Endothelial cell of umbilical vein (primary cell): ENCODE data around the gene NMNAT3. TPM values are rescaled to one million over a fixed set of nuclear protein-coding genes. Genes with fewer than 3 reads are reported as not detected.

Experiments used
- BruUV-seq: library from RNA; stranded (reverse); fragments of 400-500 nt; replicated peaks from 2 replicates; lab custom pipeline; 2021; lab: Mats Ljungman, UMichigan
- CTCF ChIA-PET: fragments of 300-600, 350-600 bp; sonication (Branson Sonifier 250); formaldehyde crosslinking; loops from one replicate; lab custom pipeline; 2021; ENCODE audit warnings: antibody characterized with exemption, inconsistent platforms; lab: Charles Lee
- POLR2A ChIA-PET: fragments of 300-600, 350-600 bp; sonication (Branson Sonifier 250); formaldehyde crosslinking; loops from one replicate; lab custom pipeline; 2021; ENCODE audit warnings: antibody characterized with exemption, inconsistent platforms; lab: Charles Lee
- DNase-seq: peaks from one replicate; pipeline ENCODE4 v3.0.0-alpha.2; 2011; ENCODE audit warnings: low read depth, low spot score
- FAIRE-seq: peaks from 2 replicates; lab custom pipeline; 2011; peaks lifted over from hg19 to GRCh38; lab: Jason Lieb, UNC
- H2AFZ ChIP-seq: 2 replicates; pipeline ENCODE4 v1.6.0; 2012; ENCODE audit warnings: low read depth, low read length, control low read depth, inconsistent platforms
- H3K27ac ChIP-seq: 2 replicates; pipeline ENCODE4 v1.5.1; 2011; ENCODE audit warnings: low read depth, mild to moderate bottlenecking, control low read depth, low read length, moderate library complexity; ENCODE audit not compliant: insufficient read depth
- H3K27me3 ChIP-seq, 2 experiments: 2 replicates each; pipeline versions ENCODE4 v1.6.0 to v1.6.1; 2011; ENCODE audit warnings: low read length in 2 of 2, mixed read lengths in 1 of 2; ENCODE audit not compliant: control insufficient read depth in 2 of 2, insufficient read depth in 2 of 2
- H3K36me3 ChIP-seq, 2 experiments: 2 replicates in 1 of 2; 3 replicates in 1 of 2; pipeline ENCODE4 v1.5.1; 2011; ENCODE audit warnings: low read length in 2 of 2, mild to moderate bottlenecking in 1 of 2, moderate library complexity in 1 of 2; ENCODE audit not compliant: control insufficient read depth in 2 of 2, insufficient read depth in 2 of 2; ENCODE audit errors: extremely low read depth in 1 of 2
- H3K4me1 ChIP-seq: 3 replicates; pipeline ENCODE4 v1.5.1; 2011; ENCODE audit warnings: mild to moderate bottlenecking, low read length; ENCODE audit not compliant: control insufficient read depth, insufficient read depth; ENCODE audit errors: extremely low read depth
- H3K4me2 ChIP-seq: 2 replicates; pipeline ENCODE4 v1.6.1; 2011; ENCODE audit warnings: low read length, control low read depth, mixed read lengths; ENCODE audit not compliant: insufficient read depth
- H3K4me3 ChIP-seq, 3 experiments: fragments of 200-600 bp in 1 of 3; sonication (generic), shearing (Covaris generic) in 1 of 3; replicated peaks in 1 of 3; 2 replicates each; pipeline ENCODE4 v1.5.1; 2011 to 2016; ENCODE audit warnings: control low read depth in 3 of 3, low read length in 3 of 3, mild to moderate bottlenecking in 2 of 3, inconsistent platforms in 1 of 3, low read depth in 1 of 3, moderate library complexity in 1 of 3; ENCODE audit not compliant: insufficient read depth in 1 of 3
- H3K79me2 ChIP-seq: 2 replicates; pipeline ENCODE4 v1.6.0; 2012; ENCODE audit warnings: low read length, inconsistent platforms; ENCODE audit not compliant: control insufficient read depth, insufficient read depth
- H3K9ac ChIP-seq: replicated peaks from 2 replicates; pipeline ENCODE3; 2011; ENCODE audit warnings: low read length, control low read depth; ENCODE audit not compliant: insufficient read depth; ENCODE audit errors: extremely low read depth
- H3K9me1 ChIP-seq: replicated peaks from 3 replicates; pipeline ENCODE4 v1.6.0; 2011; ENCODE audit warnings: mild to moderate bottlenecking, low read length; ENCODE audit not compliant: control insufficient read depth, insufficient read depth; ENCODE audit errors: extremely low read depth
- H3K9me3 ChIP-seq: replicated peaks from 2 replicates; pipeline ENCODE4 v1.5.1; 2012; ENCODE audit warnings: low read length, inconsistent platforms; ENCODE audit not compliant: control insufficient read depth, insufficient read depth
- H4K20me1 ChIP-seq: replicated peaks from 2 replicates; pipeline ENCODE3; 2011; ENCODE audit warnings: mild to moderate bottlenecking, low read length; ENCODE audit not compliant: control insufficient read depth, insufficient read depth; ENCODE audit errors: extremely low read depth
- EZH2 ChIP-seq: IDR thresholded peaks from 2 replicates; pipeline ENCODE4 v1.6.1; 2012; ENCODE audit warnings: borderline replicate concordance, low read depth, mild to moderate bottlenecking, moderate library complexity, low read length, inconsistent platforms; ENCODE audit not compliant: severe bottlenecking
- FOS ChIP-seq: IDR thresholded peaks from 2 replicates; pipeline ENCODE4 v1.6.1; 2011; ENCODE audit warnings: mild to moderate bottlenecking, low read length, moderate library complexity, borderline replicate concordance; ENCODE audit not compliant: insufficient read depth
- GATA2 ChIP-seq: IDR thresholded peaks from 2 replicates; pipeline ENCODE4 v1.7.0; 2011; ENCODE audit warnings: low read depth, mild to moderate bottlenecking, moderate library complexity, mixed read lengths, low read length; ENCODE audit not compliant: insufficient read length, insufficient read depth
- JUN ChIP-seq: IDR thresholded peaks from 2 replicates; pipeline ENCODE4 v1.6.1; 2011; ENCODE audit warnings: borderline replicate concordance, low read depth; ENCODE audit not compliant: insufficient read length, insufficient read depth
- MYC ChIP-seq: IDR thresholded peaks from one replicate; pipeline ENCODE4 v1.6.1; 2011; ENCODE audit warnings: mild to moderate bottlenecking, low read depth, low read length
- POLR2A ChIP-seq: IDR thresholded peaks from 2 replicates; pipeline ENCODE4 v1.6.1; 2012; ENCODE audit warnings: low read depth, mild to moderate bottlenecking, control low read depth, low read length
- POLR2AphosphoS5 ChIP-seq: IDR thresholded peaks from 2 replicates; pipeline ENCODE4 v1.6.1; 2012; ENCODE audit warnings: low read depth, mild to moderate bottlenecking, control low read depth, low read length, moderate library complexity; ENCODE audit not compliant: insufficient read depth
- dilution Hi-C: fragments of 300-500 bp; cut with MboI; formaldehyde crosslinking; loops from one replicate; pipeline ENCODE4 v1.15.0; 2019; ENCODE audit warnings: low sequenced_read_pairs; ENCODE audit not compliant: extremely low pct_ligation_motif_present
- intact Hi-C: fragments of 100-400 bp; cut with micrococcal nuclease; formaldehyde crosslinking; loops from one replicate; pipeline ENCODE4 v1.10.0; 2022
- polyA plus RNA-seq, 4 experiments: library from polyadenylated mRNA; depleted of rRNA in 3 of 4; stranded (reverse) in 3 of 4; unstranded in 1 of 4; fragments of >200 nt; gene quantifications; 2 replicates each; pipeline versions ENCODE4 v1.2.1 to v1.2.3, GENCODE V29; 2011 to 2012; ENCODE audit warnings: missing spikeins in 1 of 4
- total RNA-seq: library from RNA; stranded (reverse); gene quantifications from 2 replicates; pipeline ENCODE4 v1.2.3, GENCODE V29; 2021
- TF ChIP-seq, protein P1 (sequence below): IDR thresholded peaks from 2 replicates; pipeline ENCODE4 v1.6.1; 2011; ENCODE audit not compliant: insufficient read depth, insufficient read length
- TF ChIP-seq, protein P2 (sequence below), 2 donors: IDR thresholded peaks; 1 replicate in 1 of 2; 2 replicates in 1 of 2; pipeline ENCODE4 v1.5.1; 2011; ENCODE audit warnings: low read length in 2 of 2, mild to moderate bottlenecking in 2 of 2, moderate library complexity in 2 of 2, control low read depth in 1 of 2, inconsistent platforms in 1 of 2, low read depth in 1 of 2; ENCODE audit not compliant: insufficient read depth in 1 of 2; ENCODE audit errors: extremely low read depth in 1 of 2

The NMNAT3 gene
- total and polyA plus RNA-seq, 2 donors (not counting 3 experiments of a cell fraction or from before 2014, with no cell fraction given) = 0.59 to 0.60 TPM

DNA sequence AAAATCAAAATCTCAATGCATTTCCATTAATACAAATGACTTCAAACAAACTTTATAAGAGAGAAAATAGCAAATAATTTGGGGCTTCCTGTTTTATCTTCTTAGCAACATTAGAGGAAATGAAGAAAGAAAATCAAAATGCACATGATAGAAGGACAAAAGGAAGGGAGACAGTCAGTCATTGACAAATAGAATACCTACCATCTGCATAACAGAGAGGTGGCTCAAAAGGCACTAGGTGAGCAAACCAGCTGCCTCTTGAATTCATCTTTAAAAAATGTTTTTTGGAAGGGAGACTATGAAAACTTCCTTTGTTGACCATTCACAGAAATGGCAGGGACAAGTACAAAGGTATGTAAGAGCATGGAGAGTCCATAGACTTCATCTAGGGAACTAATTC is 9.4 kb downstream of the NMNAT3 start:
- Histone ChIP-seq H4K20me1 (no peaks in the 10 kb centered on the region), H3K79me2 (no peaks in the 10 kb centered on the region), H3K27me3 (no peaks in the 10 kb centered on the region), H2AFZ (no peak overlapping the region), H3K36me3 (no peaks in the 10 kb centered on the region), H3K9ac (no peak overlapping the region), H3K27ac (no peak overlapping the region), H3K4me2 (no peak overlapping the region), H3K9me1 (no peaks in the 10 kb centered on the region), H3K9me3 (no peaks in the 10 kb centered on the region), H3K4me1 (no peaks in the 10 kb centered on the region), H3K4me3 (no peak overlapping the region)
- intact Hi-C loops = no loop called here
- dilution Hi-C loops = no loop called here
- no TSS peak for BruUV-seq
- no peak for DNase-seq
- TF ChIP-seq MYC = no peak
- no peak for TF ChIP-seq GATA2
- TF ChIP-seq POLR2A = no peak
- TF ChIP-seq, protein P1, sequence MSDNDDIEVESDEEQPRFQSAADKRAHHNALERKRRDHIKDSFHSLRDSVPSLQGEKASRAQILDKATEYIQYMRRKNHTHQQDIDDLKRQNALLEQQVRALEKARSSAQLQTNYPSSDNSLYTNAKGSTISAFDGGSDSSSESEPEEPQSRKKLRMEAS = no peak
- no peak for TF ChIP-seq POLR2AphosphoS5
- TF ChIP-seq EZH2 = no peak
- TF ChIP-seq FOS = no peak
- TF ChIP-seq, protein P2, sequence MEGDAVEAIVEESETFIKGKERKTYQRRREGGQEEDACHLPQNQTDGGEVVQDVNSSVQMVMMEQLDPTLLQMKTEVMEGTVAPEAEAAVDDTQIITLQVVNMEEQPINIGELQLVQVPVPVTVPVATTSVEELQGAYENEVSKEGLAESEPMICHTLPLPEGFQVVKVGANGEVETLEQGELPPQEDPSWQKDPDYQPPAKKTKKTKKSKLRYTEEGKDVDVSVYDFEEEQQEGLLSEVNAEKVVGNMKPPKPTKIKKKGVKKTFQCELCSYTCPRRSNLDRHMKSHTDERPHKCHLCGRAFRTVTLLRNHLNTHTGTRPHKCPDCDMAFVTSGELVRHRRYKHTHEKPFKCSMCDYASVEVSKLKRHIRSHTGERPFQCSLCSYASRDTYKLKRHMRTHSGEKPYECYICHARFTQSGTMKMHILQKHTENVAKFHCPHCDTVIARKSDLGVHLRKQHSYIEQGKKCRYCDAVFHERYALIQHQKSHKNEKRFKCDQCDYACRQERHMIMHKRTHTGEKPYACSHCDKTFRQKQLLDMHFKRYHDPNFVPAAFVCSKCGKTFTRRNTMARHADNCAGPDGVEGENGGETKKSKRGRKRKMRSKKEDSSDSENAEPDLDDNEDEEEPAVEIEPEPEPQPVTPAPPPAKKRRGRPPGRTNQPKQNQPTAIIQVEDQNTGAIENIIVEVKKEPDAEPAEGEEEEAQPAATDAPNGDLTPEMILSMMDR (IDR thresholded peaks at IDR 0.05; ENCODE audit: extremely low read depth in 1 of 2, insufficient read depth in 1 of 2, low read depth in 1 of 2, low read length in 2 of 2) = no peak
- no peak for TF ChIP-seq JUN
- ChIA-PET POLR2A (no interaction called here), CTCF (no interaction called here)
- no peak for FAIRE-seq
